Sigmoid colon (tissue), 7 donors: ENCODE measurements around the gene RPGRIP1. TPM values are rescaled to one million over a fixed set of nuclear protein-coding genes. Genes with fewer than 3 reads are reported as not detected.

ENCODE experiments used
- DNase-seq: peaks from one replicate; pipeline ENCODE4 v3.0.0-alpha.2; 2019
- H3K27ac ChIP-seq, 4 donors: fragments of 200-600 bp; sonication (generic); one replicate each; pipeline ENCODE4 v1.5.1; 2016 to 2019; ENCODE audit warnings: mild to moderate bottlenecking in 1 of 4
- H3K27me3 ChIP-seq, 3 donors: fragments of 200-600 bp; sonication (generic); one replicate each; pipeline ENCODE4 v1.5.1; 2019; ENCODE audit warnings: mild to moderate bottlenecking in 1 of 3
- H3K36me3 ChIP-seq, 4 donors: fragments of 200-600 bp; sonication (generic); one replicate each; pipeline ENCODE4 v1.5.1; 2016 to 2019
- H3K4me1 ChIP-seq, 4 donors: fragments of 200-600 bp; sonication (generic); one replicate each; pipeline ENCODE4 v1.5.1; 2017 to 2019
- H3K4me3 ChIP-seq, 4 donors: fragments of 200-600 bp; sonication (generic); one replicate each; pipeline ENCODE4 v1.5.1; 2017 to 2019; ENCODE audit warnings: mild to moderate bottlenecking in 2 of 4, moderate library complexity in 1 of 4
- H3K9me3 ChIP-seq, 4 donors: fragments of 200-600 bp in 3 of 4; sonication (generic) in 3 of 4; one replicate each; pipeline versions ENCODE4 v1.5.1 to v1.6.1; 2013 to 2019
- EP300 ChIP-seq, 4 donors: sonication (generic); formaldehyde crosslinking; IDR thresholded peaks; one replicate each; pipeline ENCODE4 v1.6.1; 2017; ENCODE audit warnings: antibody characterized with exemption in 4 of 4
- POLR2A ChIP-seq, 2 donors: fragments of 450-650 bp; IDR thresholded peaks; one replicate each; pipeline ENCODE4 v1.6.1; 2016; ENCODE audit warnings: antibody characterized with exemption in 2 of 2, mild to moderate bottlenecking in 2 of 2, moderate library complexity in 2 of 2
- POLR2AphosphoS5 ChIP-seq, 4 donors: sonication (generic); formaldehyde crosslinking; IDR thresholded peaks; one replicate each; pipeline ENCODE4 v1.6.1; 2017; ENCODE audit warnings: antibody characterized with exemption in 4 of 4
- WGBS, 2 donors: extraction: QIAGEN DNeasy Blood & Tissue Kit; methylation state at CpG; one replicate each; pipeline ENCODE4 v1.1.7; 2013; 5-methylcytosine and 5-hydroxymethylcytosine counted together
- intact Hi-C: fragments of 100-400 bp; cut with DNase I; formaldehyde crosslinking; loops from one replicate; pipeline ENCODE4 v1.15.1; 2023
- polyA plus RNA-seq, 3 donors: library from polyadenylated mRNA; stranded (reverse); fragments of 200-250 nt; gene quantifications; one replicate each; pipeline ENCODE4 v1.2.3, GENCODE V29; 2013
- total RNA-seq, 4 donors: library from RNA; depleted of rRNA; stranded (reverse); fragments of >200 nt; gene quantifications; one replicate each; pipeline ENCODE4 v1.1.0, GENCODE V29; 2016
- TF ChIP-seq, protein P1 (sequence below), 4 experiments: fragments of 450-650 bp in 3 of 4; fragments of 200-600 bp in 1 of 4; IDR thresholded peaks; one replicate each; pipeline ENCODE4 v1.5.1; 2016 to 2019; ENCODE audit warnings: antibody characterized with exemption in 4 of 4, mild to moderate bottlenecking in 3 of 4, moderate library complexity in 2 of 4
- donor health status: healthy with polysubstance abuse.
- donor health status: Bipolar disorder and iron deficiency.
- donor health status: healthy.

Gene RPGRIP1
- total and polyA plus RNA-seq, 7 donors: 0.25 to 0.60 (median 0.37) TPM; not detected in 3

DNA sequence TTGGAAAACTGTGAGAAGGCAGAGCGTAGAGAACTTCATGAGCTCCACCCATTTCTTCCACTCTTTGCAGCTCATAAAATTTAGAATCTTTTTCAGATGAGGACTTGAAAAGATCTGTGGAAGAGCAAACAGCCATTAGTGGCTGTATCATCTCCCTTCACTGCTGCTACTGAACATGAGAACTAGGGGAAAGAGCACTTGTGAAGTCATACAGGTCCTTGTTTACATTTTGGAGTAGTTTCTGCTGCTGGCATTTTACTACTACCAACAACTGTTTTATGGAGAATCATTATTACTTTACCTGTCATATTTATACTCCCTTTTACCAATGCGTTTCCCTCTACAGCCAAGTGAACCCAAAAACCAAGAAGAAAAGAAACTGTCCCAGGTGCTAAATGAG lies 41.0 kb downstream of the RPGRIP1 start:
- Histone ChIP-seq H3K9me3 (no peaks in the 10 kb centered on the region), H3K27ac (no peak overlapping the region), H3K36me3 (no peaks in the 10 kb centered on the region), H3K4me3 (no peak overlapping the region), H3K4me1 (no peaks in the 10 kb centered on the region), H3K27me3 (no peaks in the 10 kb centered on the region)
- DNase-seq: no peak
- intact Hi-C loops: no loop called here
- WGBS, 2 donors: 22 to 72% methylated on average over 2 of the region's 2 CpGs
- TF ChIP-seq, protein P1, sequence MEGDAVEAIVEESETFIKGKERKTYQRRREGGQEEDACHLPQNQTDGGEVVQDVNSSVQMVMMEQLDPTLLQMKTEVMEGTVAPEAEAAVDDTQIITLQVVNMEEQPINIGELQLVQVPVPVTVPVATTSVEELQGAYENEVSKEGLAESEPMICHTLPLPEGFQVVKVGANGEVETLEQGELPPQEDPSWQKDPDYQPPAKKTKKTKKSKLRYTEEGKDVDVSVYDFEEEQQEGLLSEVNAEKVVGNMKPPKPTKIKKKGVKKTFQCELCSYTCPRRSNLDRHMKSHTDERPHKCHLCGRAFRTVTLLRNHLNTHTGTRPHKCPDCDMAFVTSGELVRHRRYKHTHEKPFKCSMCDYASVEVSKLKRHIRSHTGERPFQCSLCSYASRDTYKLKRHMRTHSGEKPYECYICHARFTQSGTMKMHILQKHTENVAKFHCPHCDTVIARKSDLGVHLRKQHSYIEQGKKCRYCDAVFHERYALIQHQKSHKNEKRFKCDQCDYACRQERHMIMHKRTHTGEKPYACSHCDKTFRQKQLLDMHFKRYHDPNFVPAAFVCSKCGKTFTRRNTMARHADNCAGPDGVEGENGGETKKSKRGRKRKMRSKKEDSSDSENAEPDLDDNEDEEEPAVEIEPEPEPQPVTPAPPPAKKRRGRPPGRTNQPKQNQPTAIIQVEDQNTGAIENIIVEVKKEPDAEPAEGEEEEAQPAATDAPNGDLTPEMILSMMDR (IDR thresholded peaks at IDR 0.05): no peak
- TF ChIP-seq POLR2A (IDR thresholded peaks at IDR 0.05) (no peak), EP300 (IDR thresholded peaks at IDR 0.05) (no peak), POLR2AphosphoS5 (IDR thresholded peaks at IDR 0.05) (no peak)

DNA sequence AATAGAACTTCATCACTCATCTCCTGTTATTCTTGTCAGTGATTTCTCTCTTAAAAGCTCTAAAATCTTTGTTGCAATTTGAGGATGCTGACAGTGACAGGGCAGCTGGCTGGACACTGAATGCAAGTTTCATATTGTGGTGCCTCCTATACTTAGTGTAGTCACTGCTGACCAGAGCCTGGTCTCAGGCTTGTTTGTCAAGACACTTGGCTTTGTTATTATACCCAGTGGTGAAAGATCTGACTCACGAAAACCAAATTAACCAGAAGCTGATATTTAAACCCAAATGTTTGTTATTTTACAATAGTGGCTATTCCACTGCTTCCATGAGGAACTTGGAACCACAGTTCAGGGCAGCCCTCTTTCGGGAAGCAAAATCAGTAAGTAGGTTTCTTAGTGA lies 42.8 kb downstream of the RPGRIP1 start:
- H3K9me3 ChIP-seq: no peaks in the 10 kb centered on the region
- H3K27ac ChIP-seq: no peak overlapping the region
- no peaks in the 10 kb centered on the region for H3K27me3 ChIP-seq
- 82 to 86% methylated on average over 2 of the region's 2 CpGs for WGBS, 2 donors
- intact Hi-C loops: no loop called here
- no peak for DNase-seq
- TF ChIP-seq, protein P1 (IDR thresholded peaks at IDR 0.05): no peak
- TF ChIP-seq EP300 (IDR thresholded peaks at IDR 0.05): no peak
- TF ChIP-seq POLR2AphosphoS5 (IDR thresholded peaks at IDR 0.05): no peak
- no peak for TF ChIP-seq POLR2A (IDR thresholded peaks at IDR 0.05)
- no peak overlapping the region for H3K4me3 ChIP-seq
- H3K36me3 ChIP-seq: no peaks in the 10 kb centered on the region
- no peaks in the 10 kb centered on the region for H3K4me1 ChIP-seq

DNA sequence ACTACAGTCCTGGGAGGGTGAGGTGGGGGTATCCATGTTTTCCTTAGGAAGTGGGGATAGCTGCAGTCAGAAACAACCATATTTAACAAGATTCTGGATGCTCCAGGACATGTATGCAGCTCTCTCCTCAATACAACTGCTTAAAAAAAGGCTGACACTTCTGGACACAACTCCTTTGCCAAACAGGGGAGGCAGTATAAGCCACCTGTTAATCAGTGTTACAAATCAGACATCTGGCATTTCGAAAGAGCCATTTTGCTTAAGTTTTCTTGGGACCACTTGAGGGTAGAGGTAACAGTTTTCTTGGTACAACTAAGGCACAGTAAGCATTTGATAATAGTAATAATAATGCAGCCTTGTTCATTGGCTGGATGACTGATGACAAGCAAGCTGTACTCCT lies 47.1 kb downstream of the RPGRIP1 start:
- intact Hi-C loops: no loop called here
- Histone ChIP-seq H3K4me1 (no peaks in the 10 kb centered on the region), H3K27ac (no peak overlapping the region), H3K36me3 (no peaks in the 10 kb centered on the region), H3K9me3 (no peaks in the 10 kb centered on the region), H3K4me3 (no peak overlapping the region), H3K27me3 (no peaks in the 10 kb centered on the region)
- no peak for DNase-seq
- TF ChIP-seq, protein P1 (IDR thresholded peaks at IDR 0.05): no peak
- TF ChIP-seq POLR2A (IDR thresholded peaks at IDR 0.05) (no peak), POLR2AphosphoS5 (IDR thresholded peaks at IDR 0.05) (no peak), EP300 (IDR thresholded peaks at IDR 0.05) (no peak)
- WGBS, 2 donors: 90 to 95% methylated on average over 1 of the region's 1 CpG

Other genes starting within 250 kb of the RPGRIP1 start
- not detected for gene TPPP2, start 249.9 kb upstream of the RPGRIP1 start, total RNA-seq
- under 1 TPM in 1 of 3 donors, not detected in 2; 0.36 TPM for gene TPPP2, start 249.9 kb upstream of the RPGRIP1 start, polyA plus RNA-seq
- gene RNASE13, start 245.3 kb upstream of the RPGRIP1 start, total RNA-seq: not detected
- not detected for gene RNASE13, start 245.3 kb upstream of the RPGRIP1 start, polyA plus RNA-seq
- gene RNASE7, start 237.7 kb upstream of the RPGRIP1 start, total RNA-seq: not detected
- under 1 TPM in 1 of 3 donors, not detected in 2; 0.10 TPM for gene RNASE7, start 237.7 kb upstream of the RPGRIP1 start, polyA plus RNA-seq
- gene RNASE8, start 222.3 kb upstream of the RPGRIP1 start, total RNA-seq: not detected
- gene RNASE8, start 222.3 kb upstream of the RPGRIP1 start, polyA plus RNA-seq: not detected
- gene ARHGEF40, start 209.8 kb upstream of the RPGRIP1 start, total RNA-seq: 10 to 100 TPM; 15.0 to 48.5 (median 17.4) TPM
- gene ARHGEF40, start 209.8 kb upstream of the RPGRIP1 start, polyA plus RNA-seq: 10 to 100 TPM; 12.5 to 26.5 (median 18.0) TPM
- gene ZNF219, start 181.4 kb upstream of the RPGRIP1 start, total RNA-seq: 10 to 100 TPM; 38.2 to 89.7 (median 65.0) TPM
- gene ZNF219, start 181.4 kb upstream of the RPGRIP1 start, polyA plus RNA-seq: 10 to 100 TPM; 27.6 to 52.9 (median 29.4) TPM
- gene TMEM253, start 179.0 kb upstream of the RPGRIP1 start, total RNA-seq: 1 to 10 TPM in 1 of 4 donors, not detected in 3; 1.1 TPM
- gene TMEM253, start 179.0 kb upstream of the RPGRIP1 start, polyA plus RNA-seq: 10 to 100 TPM; 14.1 to 28.4 (median 14.4) TPM
- gene OR5AU1, start 124.0 kb upstream of the RPGRIP1 start, total RNA-seq: not detected
- not detected for gene OR5AU1, start 124.0 kb upstream of the RPGRIP1 start, polyA plus RNA-seq
- 100 to 1,000 TPM; 365 to 449 (median 404) TPM for gene HNRNPC, start 10.6 kb upstream of the RPGRIP1 start, total RNA-seq
- gene HNRNPC, start 10.6 kb upstream of the RPGRIP1 start, polyA plus RNA-seq: 100 to 1,000 TPM; 369 to 645 (median 419) TPM
- 10 to 100 TPM; 62.0 to 77.1 (median 69.1) TPM for gene SUPT16H, start 103.9 kb downstream of the RPGRIP1 start, total RNA-seq
- 10 to 100 TPM; 27.5 to 66.3 (median 30.6) TPM for gene SUPT16H, start 103.9 kb downstream of the RPGRIP1 start, polyA plus RNA-seq
- gene CHD8, start 176.0 kb downstream of the RPGRIP1 start, total RNA-seq: 10 to 100 TPM; 36.0 to 53.5 (median 44.8) TPM
- gene CHD8, start 176.0 kb downstream of the RPGRIP1 start, polyA plus RNA-seq: 10 to 100 TPM in 2 of 3 donors, 1 to 10 TPM in 1; 9.0 to 32.9 (median 10.2) TPM
- 10 to 100 TPM; 22.7 to 28.5 (median 26.9) TPM for gene RAB2B, start 196.9 kb downstream of the RPGRIP1 start, total RNA-seq
- gene RAB2B, start 196.9 kb downstream of the RPGRIP1 start, polyA plus RNA-seq: 10 to 100 TPM in 1 of 3 donors, 1 to 10 TPM in 2; 6.7 to 10.8 (median 10.0) TPM
- 10 to 100 TPM; 40.0 to 71.8 (median 48.5) TPM for gene TOX4, start 197.1 kb downstream of the RPGRIP1 start, total RNA-seq
- gene TOX4, start 197.1 kb downstream of the RPGRIP1 start, polyA plus RNA-seq: 10 to 100 TPM; 22.2 to 34.2 (median 32.2) TPM
- 10 to 100 TPM; 60.9 to 84.9 (median 75.4) TPM for gene METTL3, start 231.3 kb downstream of the RPGRIP1 start, total RNA-seq
- gene METTL3, start 231.3 kb downstream of the RPGRIP1 start, polyA plus RNA-seq: 10 to 100 TPM in 1 of 3 donors, 1 to 10 TPM in 2; 5.4 to 33.5 (median 9.0) TPM
- gene SALL2, start 246.3 kb downstream of the RPGRIP1 start, total RNA-seq: 10 to 100 TPM; 12.8 to 15.8 (median 14.1) TPM
- gene SALL2, start 246.3 kb downstream of the RPGRIP1 start, polyA plus RNA-seq: 1 to 10 TPM in 1 of 3 donors, under 1 TPM in 2; 0.46 to 2.9 (median 0.60) TPM